HG02571 (cell line): ENCODE data around the gene SLC15A4.

ENCODE experiments used
- ATAC-seq: cut with Tn5 transposase; IDR thresholded peaks from one replicate; pipeline ENCODE4 v1.9.1; 2021; ENCODE audit warnings: mild to moderate bottlenecking, moderate library complexity; ENCODE audit not compliant: unreplicated experiment

The SLC15A4 gene

GRCh38 chr12:128795530-128796361 lies 28.0 kb downstream of the SLC15A4 start:
- ATAC-seq: no peak

DNA sequence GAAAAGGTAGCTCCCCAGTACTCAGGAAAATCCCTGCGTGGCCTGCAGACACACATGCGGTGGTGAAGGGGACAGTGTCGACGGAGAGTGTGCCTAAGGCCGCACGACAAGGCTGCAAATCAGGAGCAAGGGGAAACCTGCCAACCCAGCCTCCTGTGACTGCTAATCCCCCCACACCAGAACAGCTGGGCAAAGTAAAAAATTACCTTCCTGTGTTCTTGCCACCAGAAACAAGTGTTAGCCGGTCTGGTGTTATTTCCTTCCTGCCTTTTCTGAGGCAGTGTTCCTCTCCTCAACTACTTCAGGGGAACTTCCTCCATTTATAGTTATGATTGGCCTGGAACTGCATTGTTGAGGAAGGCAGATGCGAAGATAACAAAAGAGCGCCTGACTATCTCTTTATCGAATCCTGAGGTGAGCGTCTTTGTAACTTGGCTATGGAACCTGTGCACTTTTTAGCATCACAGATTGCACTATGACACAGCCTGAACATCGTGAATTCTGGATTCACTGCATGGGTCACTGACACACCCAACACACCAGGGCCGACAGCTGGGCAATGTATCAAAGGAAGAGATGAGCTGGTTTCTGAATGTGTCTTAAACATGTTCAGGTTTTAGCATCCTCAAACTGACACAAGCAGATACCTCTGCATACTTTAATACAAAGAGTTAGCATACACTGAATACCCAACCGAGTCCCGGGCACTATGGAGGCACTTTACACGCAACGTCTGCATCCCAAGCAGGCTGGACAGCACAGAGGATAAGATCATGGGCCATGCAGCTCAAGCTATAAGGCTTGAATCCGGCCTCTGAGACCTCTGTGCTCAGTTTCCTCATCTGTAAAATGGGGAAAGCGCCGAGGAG lies 28.9 kb downstream of the SLC15A4 start:
- ATAC-seq: no peak

GRCh38 chr12:128793701-128794100 lies 30.1 kb downstream of the SLC15A4 start:
- no peak for ATAC-seq

DNA sequence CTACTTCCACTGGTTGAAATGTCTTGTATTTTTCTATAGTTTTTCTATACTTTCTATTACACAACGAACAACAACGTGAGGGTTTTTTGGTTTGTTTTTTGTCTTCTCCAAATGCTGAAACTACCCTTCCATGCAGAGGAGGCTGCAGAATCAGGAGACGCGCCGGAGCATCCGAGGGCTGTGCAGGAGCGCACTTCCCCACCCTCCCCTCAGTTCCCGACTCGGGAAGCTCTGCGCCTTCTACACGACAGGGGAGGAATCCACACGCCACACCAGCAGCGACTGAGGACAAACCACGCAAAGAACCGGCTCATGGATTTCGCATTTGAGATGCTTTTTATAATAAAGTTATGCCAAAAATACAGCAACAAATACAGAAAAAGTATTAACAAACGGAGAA lies 30.9 kb downstream of the SLC15A4 start:
- no peak for ATAC-seq

- ATAC-seq: no peak
Observed at GRCh38 chr12:128792398-128792797, 31.4 kb downstream of the SLC15A4 start.

DNA sequence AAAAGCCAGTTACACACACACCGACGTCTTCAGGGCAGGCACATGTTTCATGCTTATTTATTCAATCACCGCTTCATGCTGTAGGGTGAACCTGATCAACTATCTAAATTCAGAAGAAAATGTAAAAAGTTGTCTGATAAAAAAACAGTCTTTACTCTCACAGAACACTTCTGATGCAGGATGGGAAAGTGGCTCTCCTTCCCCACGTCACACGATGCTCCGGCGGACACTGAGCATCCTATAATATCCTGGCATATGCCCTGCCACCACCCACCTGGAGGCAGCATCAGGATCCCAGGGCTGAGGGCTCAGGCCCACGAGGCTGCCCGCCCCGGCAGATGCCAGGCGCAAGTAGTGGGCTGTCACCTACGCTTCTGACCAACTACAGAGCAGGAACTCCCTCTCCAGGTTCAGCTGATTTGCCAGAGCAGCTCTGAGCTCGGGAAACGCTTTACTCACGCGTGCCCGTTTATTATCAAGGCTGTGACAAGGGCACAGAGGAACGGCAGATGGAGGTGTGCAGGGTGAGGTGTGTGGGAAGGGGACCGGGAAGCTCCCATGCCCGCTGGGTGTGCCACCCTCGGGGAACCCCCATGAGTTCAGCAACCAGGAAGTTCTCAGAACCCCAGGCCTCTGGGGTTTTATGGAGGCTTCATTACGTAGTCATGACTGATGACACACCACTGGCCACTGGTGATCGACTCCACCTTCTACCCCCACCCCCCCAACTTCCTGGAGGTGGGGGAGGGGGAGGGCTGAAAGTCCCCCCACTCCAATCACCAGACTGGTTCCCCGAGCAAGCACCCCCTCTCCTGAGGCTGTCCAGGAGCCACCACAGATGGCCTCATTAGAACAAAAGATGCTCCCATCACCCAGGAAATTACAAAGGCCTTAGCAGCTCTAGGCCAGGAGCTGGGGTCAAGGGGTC lies 32.1 kb downstream of the SLC15A4 start:
- ATAC-seq: no peak

DNA sequence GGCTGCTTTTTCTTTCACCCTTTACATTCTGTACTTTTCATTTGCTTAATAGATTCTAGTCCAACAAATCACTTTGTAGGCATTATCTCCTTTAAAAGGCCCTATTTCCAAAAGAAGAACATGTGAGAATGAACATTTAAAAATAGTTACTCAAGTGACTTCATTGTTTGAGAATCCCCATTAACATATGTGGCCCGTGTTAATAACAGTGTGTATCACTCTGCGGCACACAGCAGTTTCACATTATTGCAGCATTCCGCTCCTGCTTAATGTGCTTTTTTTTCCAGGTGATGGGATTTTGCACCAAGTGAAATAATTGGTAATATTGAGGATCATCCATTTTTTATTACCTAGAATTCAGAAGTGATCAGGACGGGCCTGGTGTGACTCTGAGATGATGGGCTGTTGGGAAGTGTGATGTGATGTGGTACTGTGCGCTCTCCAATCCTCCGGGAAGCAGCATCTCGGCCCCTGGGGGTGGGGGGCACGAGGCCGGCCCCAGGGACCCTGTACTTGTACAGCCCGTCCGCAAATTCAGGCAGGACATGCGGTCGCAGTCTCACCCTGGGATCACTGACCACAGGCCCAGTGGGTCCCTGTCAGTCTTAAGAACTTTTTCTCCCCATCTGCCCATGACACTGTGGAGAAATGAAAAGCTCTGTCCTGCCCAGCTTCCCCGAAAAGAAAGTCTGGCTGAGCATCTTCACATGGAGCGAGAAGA lies 32.9 kb downstream of the SLC15A4 start:
- ATAC-seq: no peak

DNA sequence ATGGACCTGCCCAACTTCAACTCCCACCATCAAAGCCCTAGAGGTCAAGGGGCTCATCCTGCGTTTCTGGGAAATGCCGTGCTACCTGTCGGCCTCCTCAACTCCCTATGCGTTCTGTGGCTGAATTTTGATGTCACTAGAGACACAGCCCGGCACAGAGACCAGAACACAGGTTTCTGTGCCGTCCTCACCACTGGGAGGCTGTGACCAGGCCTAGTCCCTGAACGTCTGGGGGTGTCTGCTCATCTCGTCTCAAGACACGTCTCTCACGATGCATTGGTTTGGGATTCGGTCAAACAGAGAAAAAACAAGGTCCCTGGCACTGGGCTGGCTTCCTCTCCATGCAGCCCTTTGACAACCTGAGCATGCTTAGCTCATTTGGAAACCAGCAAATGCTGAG lies 33.5 kb downstream of the SLC15A4 start:
- ATAC-seq: no peak

- ATAC-seq: no peak
Observed at GRCh38 chr12:128789356-128789929, 34.3 kb downstream of the SLC15A4 start.

DNA sequence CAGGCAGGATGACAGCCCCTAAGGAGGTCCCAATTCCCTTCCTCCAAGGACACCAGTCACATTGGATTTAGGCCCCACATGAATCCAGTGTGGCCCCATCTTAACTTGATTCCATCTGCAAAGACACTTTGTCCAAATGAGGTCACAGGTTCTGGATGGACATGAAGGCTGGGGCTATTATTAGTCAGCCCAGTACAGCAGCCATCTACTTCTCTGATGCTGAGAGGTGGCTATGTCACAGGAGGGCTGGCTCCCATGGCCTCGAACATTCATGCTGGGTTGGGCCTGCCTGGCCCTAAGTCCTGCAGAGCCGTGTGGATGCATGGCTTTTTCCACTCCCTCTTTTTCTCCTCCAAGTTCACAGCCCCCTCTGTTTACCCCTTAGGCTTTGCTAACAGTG lies 35.9 kb downstream of the SLC15A4 start:
- ATAC-seq: no peak

GRCh38 chr12:128786741-128787391 lies 36.9 kb downstream of the SLC15A4 start:
- no peak for ATAC-seq

- ATAC-seq: no peak
Observed at GRCh38 chr12:128784030-128784760, 39.6 kb downstream of the SLC15A4 start.

DNA sequence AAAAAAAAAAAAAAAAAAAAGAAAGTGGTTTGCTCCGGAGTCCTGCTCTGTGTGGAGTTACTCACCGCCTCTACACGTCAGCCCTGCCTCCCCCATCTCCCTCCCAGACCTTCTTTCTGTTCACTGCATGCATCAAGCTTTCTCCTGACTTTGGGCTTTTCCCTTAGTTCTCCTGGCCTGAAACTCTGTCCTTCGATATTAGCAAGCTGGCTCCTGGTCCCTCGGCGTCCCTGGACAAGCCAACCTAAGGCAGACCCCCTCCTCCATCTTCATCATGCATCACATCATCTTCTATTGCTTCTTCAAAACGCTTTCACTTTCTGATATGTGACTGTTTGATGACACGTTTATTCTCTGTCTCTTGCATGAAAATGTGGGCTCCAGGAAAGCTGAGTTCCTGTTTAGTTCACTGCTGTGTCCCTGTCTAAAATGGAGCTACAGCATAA lies 40.6 kb downstream of the SLC15A4 start:
- peak; percentile 53 for ATAC-seq

GRCh38 chr12:128779901-128780300 lies 43.9 kb downstream of the SLC15A4 start:
- ATAC-seq: no peak

DNA sequence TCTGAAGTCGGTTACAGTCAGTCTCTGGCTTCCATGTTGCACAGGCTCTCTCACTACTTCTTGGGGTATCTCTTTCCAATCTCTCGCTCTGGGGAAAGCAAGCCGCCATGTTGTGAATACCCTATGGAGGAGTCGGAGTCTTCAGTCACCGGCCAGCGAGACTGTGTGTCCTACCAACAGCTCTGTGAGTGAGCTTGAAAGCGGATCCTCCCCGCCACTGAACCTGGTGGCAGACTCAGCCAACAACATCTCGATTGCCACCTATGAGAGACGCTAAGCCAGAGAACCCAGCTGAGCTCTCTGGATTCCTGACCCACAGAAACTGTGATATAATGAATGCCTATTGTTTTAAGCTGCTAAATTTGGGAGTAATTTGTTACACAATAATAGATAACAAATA lies 51.5 kb downstream of the SLC15A4 start:
- no peak for ATAC-seq

DNA sequence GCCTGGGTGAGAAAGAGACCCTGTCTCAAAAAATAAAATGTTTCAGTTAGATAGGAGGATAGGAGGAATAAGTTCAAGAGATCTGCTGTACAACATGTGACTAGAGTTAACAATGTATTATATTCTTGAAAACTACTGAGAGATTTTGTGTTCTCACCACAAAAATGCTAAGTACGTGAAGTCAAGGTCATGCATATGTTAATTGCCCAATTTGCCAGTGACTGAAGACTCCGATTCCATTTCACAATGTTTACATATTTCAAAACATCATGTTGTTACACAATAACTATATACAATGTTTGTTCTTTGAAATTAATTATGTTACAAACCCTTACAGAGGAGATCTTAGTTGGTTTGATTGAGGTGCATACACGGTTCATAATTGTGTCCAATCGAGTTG lies 52.1 kb downstream of the SLC15A4 start:
- ATAC-seq: no peak

- ATAC-seq: no peak
Observed at GRCh38 chr12:128767518-128767917, 56.2 kb downstream of the SLC15A4 start.

DNA sequence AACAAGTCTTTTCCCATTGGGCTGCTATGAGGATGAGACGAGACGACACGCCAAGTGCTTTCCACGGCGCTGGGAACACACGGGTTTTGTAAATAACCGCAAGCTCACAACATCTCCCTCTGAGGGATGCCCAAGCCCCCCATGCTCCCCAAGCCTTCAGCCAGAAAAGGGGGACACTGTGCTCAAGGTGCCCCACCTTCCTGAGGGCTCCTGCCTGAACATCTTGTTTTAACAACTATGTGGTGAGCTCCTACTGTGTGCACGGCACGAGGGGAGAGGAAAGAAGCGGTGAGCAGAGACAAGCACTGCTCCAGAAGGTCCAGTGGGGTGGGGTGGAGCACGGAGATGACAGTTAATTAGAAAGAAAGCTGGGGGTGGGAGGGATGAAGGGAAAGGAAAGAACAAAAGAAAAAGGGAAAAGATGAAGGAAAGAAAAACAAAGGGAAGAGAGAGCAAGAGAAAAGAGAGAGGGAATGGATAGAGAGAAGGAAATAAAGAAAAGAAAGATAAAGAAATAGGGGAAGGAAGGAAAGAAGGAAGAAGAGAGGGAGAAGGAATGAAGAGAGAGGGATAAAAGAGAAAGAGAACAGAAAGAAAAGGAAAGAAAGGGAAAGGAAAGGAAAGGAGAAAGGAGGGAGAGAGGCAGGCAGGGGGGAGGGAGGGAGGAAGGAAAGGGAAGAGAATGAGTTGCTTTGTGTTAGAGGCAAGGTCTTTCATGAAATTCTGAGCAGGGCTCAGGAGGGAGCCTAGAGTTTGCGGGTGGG lies 56.8 kb downstream of the SLC15A4 start:
- ATAC-seq: no peak
